GM12875 (cell line): Measurements from ENCODE around the gene ZNF544.

ENCODE experiments used
- H3K4me3 ChIP-seq: one replicate; pipeline ENCODE4 v1.5.1; 2011; ENCODE audit warnings: low read depth, low read length, control low read depth
- CTCF ChIP-seq: IDR thresholded peaks from 2 replicates; pipeline ENCODE4 v1.5.1; 2011; ENCODE audit warnings: low read depth, mild to moderate bottlenecking, control low read depth, inconsistent platforms, low read length, moderate library complexity, borderline replicate concordance; ENCODE audit not compliant: insufficient read depth

The ZNF544 gene

DNA sequence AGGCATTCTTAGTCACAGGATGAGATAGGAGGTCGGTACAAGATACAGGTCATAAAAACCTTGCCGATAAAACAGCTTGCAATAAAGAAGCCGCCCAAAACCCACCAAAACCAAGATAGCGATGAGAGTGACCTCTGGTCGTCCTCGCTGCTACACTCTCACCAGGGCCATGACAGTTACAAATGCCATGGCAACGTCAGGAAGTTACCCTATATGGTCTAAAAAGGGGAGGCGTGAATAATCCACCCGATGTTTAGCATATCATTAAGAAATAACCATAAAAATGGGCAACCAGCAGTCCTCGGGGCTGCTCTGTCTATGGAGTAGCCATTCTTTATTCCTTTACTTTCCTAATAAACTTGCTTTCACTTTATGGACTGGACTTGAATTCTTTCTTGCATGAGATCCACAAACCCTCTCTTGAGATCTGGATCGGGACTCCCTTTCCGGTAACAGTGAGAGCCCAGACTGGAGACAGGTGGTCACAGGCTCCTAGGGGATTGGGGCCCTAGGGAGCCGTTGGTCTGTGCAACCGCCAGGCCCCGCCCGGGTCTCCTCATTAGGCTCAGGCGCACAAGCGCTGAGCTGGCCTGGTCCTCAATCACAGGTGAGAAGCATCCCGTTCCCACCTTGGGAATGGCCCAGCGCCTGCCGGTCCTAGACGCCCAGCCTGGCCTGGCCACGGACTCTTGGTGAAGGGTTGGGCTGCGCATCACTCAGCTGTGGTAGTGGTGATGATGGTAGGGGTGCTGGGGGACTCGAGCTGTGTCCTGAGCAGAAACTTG, 10.9 kb upstream of the ZNF544 start:
- no peak for TF ChIP-seq CTCF
- no peak overlapping the region for H3K4me3 ChIP-seq

DNA sequence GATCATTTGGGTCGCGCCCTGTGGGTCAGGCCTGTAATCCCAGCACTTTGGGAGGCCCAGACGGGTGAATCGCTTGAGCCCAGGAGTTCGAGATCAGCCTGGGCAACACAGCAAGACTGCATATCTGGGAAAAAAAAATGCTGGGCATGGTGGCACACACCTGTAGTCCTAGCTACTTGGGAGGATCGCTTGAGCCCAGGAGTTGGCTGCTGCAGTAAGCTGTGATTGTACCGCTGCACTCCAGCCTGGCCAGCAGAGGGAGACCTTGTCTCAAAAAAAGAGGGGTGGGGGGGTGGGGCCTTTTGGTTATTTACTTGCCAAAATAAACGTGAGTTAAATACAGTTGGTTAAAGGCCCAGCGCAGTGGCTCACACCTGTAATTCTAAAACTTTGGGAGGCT, 9.8 kb upstream of the ZNF544 start:
- peak; percentile 33; the same call in 1 of the 2 replicates for TF ChIP-seq CTCF
- no peak overlapping the region for H3K4me3 ChIP-seq

GRCh38 chr19:58227964-58228584, 640 bp upstream of the ZNF544 start:
- H3K4me3 ChIP-seq: peak overlapping the region; percentile 87
- no peak for TF ChIP-seq CTCF

GRCh38 chr19:58229255-58229639, 533 bp downstream of the ZNF544 start:
- peak; percentile 43; the same call in 1 of the 2 replicates for TF ChIP-seq CTCF
- peak overlapping the region; percentile 87 for H3K4me3 ChIP-seq

DNA sequence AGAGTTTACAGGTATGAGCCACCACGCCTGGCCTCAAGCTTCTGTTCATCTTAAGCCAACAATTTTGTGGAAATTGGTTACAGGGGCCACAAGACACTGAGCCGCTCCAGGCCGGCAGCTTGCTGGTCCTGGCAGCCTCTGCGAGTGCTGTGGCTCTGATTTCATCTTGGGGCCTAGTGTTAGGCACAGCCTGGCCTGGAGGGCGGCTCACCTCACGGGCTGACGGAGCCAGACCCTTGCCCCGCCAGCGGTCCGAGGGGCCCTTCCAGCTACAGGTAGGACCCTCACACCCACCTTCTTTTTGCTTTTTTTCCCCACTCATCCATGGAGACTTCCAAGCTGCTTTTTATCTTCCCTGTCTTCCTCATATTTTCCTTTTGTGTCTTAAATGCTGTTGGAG, 8.6 kb downstream of the ZNF544 start:
- H3K4me3 ChIP-seq: no peak overlapping the region
- TF ChIP-seq CTCF: no peak

DNA sequence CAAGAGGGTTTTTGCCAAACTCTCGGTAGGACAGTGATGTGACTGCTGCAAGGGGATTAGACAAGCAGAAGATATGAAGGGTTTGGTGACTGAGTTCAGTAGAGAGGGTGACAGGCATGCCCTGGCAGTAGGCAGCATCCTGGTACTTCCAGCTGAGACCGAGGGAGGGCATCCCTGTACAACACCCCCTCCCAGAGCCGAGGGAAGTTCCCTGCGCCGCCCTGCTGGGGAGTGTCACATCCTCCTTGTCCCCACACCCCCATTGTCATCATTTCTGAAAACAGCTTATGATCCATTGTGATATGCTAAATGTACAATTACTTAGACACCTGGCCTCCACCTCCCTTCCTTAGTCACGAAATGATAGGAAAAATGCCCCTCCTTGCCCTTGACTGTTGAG, 14.6 kb downstream of the ZNF544 start:
- no peak overlapping the region for H3K4me3 ChIP-seq
- no peak for TF ChIP-seq CTCF

GRCh38 chr19:58248886-58249285, 20.2 kb downstream of the ZNF544 start:
- H3K4me3 ChIP-seq: no peak overlapping the region
- no peak for TF ChIP-seq CTCF
